Skeletal muscle satellite cell (primary cell): ENCODE data around the gene CD69.
"Not testable (repeated sequence)": the region's sequence is repeated elsewhere in the genome, so short reads cannot be mapped to it uniquely, and the experiment has no call there.

Experiments
- H3K27me3 ChIP-seq: 2 replicates; pipeline ENCODE4 v1.7.0; 2013; ENCODE audit warnings: low read length; ENCODE audit not compliant: control insufficient read depth, insufficient read depth
- H3K36me3 ChIP-seq: 2 replicates; pipeline ENCODE4 v1.7.0; 2013; ENCODE audit warnings: mild to moderate bottlenecking, control low read depth, low read length; ENCODE audit not compliant: insufficient read depth
- H3K4me1 ChIP-seq: 2 replicates; pipeline ENCODE4 v1.7.0; 2013; ENCODE audit warnings: low read length; ENCODE audit not compliant: control insufficient read depth, insufficient read depth
- H3K4me2 ChIP-seq: 2 replicates; pipeline ENCODE4 v1.7.0; 2013; ENCODE audit warnings: mild to moderate bottlenecking, low read length
- H3K4me3 ChIP-seq: 2 replicates; pipeline ENCODE4 v1.7.0; 2013; ENCODE audit warnings: low read length
- H3K9ac ChIP-seq: 2 replicates; pipeline ENCODE4 v1.7.0; 2013; ENCODE audit warnings: mild to moderate bottlenecking, low read depth, low read length, moderate library complexity
- H3K9me3 ChIP-seq: replicated peaks from 2 replicates; pipeline ENCODE4 v1.7.0; 2013; ENCODE audit warnings: mild to moderate bottlenecking, control low read depth, low read length

The CD69 gene

DNA sequence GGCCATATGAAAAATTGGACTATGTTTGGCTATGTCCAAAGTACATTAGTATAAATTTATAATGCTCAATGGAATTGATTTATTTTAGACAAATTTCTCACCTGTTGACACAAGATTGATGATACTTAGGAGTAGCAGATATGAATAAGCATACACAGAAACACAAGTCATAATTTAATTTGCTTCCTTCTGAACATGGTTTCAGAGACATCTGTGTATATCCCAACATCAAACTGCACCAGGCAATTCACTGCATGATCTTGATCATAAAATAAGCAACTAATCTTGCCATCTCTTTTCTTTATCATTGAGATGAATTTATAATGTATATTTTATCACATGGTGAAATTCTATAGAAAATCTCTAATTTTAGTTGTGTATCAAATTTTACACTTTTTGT is 31.6 kb downstream of the CD69 start:
- Histone ChIP-seq H3K4me2 (no peak overlapping the region), H3K4me3 (no peak overlapping the region), H3K36me3 (no peaks in the 10 kb centered on the region), H3K27me3 (no peaks in the 10 kb centered on the region), H3K4me1 (no peaks in the 10 kb centered on the region), H3K9ac (no peak overlapping the region), H3K9me3 (no peaks in the 10 kb centered on the region)

- H3K9ac ChIP-seq = no peak overlapping the region
- no peaks in the 10 kb centered on the region for H3K27me3 ChIP-seq
- no peak overlapping the region for H3K4me3 ChIP-seq
- H3K4me1 ChIP-seq = no peaks in the 10 kb centered on the region
- no peaks in the 10 kb centered on the region for H3K36me3 ChIP-seq
- H3K4me2 ChIP-seq = no peak overlapping the region
- no peaks in the 10 kb centered on the region for H3K9me3 ChIP-seq
Measured at GRCh38 chr12:9727813-9728212, 32.9 kb downstream of the CD69 start.

DNA sequence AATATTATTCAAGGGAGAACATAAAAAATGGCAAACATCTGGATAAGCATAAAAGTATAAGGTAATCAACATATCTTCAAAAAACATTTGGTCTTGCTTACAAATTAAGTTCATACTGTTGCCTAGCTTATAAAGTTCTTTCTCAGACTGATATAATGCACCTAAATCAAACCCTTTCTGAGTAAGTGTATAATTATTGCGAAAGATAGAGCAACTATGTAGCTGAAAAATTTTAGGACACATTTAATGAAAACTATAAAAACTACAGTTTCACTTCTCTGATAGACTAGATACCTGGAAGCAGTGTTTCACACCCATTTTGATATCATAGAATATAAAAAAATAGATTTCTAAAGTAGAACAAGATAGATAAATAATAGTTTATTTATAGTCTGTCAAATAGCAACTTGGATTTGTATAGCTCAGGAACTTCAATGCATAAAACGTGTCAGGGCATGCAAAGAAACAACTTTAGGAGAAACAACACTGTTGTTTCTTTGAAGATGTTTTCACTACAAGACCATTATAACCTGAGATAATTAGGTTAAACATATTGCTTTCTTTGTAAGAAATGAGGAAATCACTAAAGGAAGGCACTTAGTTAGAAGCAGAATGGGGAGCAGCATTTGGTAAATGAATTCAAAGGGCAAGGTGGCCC is 35.4 kb downstream of the CD69 start:
- no peak overlapping the region for H3K9ac ChIP-seq

DNA sequence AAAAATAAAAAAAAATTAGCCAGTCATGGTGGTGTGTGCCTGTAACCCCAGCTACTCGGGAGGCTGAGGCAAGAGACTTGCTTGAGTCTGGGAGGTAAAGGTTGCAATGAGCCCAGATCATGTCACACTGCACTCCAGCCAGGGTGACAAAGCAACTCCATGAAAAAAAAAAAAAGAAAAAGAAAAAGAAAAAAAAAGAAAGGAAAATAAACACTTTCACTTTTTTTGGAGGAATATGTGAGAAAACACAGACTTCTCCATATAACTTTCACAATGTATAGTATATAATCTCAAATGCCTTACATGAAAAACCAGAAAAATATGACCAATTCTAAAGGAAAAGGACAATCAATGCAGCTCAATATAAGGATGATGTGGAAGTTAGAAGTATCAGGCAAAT is 36.7 kb downstream of the CD69 start:
- no peaks in the 10 kb centered on the region for H3K36me3 ChIP-seq
- H3K4me3 ChIP-seq = no peak overlapping the region
- no peak overlapping the region for H3K9ac ChIP-seq
- H3K9me3 ChIP-seq = no peaks in the 10 kb centered on the region
- H3K4me1 ChIP-seq = no peaks in the 10 kb centered on the region
- no peak overlapping the region for H3K4me2 ChIP-seq
- peaks cover 7% of the 10 kb centered on the region for H3K27me3 ChIP-seq

More for the DNA sequence above, 35.4 kb downstream of the CD69 start:
- Histone ChIP-seq H3K9me3 (no peaks in the 10 kb centered on the region), H3K4me1 (no peaks in the 10 kb centered on the region), H3K36me3 (no peaks in the 10 kb centered on the region), H3K27me3 (peaks cover 7% of the 10 kb centered on the region), H3K4me2 (no peak overlapping the region), H3K4me3 (no peak overlapping the region)

- Histone ChIP-seq H3K9me3 (no peaks in the 10 kb centered on the region), H3K27me3 (peaks cover 7% of the 10 kb centered on the region), H3K4me1 (no peaks in the 10 kb centered on the region), H3K4me2 (no peak overlapping the region), H3K36me3 (no peaks in the 10 kb centered on the region), H3K9ac (no peak overlapping the region), H3K4me3 (no peak overlapping the region)
Measured at GRCh38 chr12:9721394-9722092, 39.2 kb downstream of the CD69 start.

- Histone ChIP-seq H3K4me2 (no peak overlapping the region), H3K9ac (no peak overlapping the region), H3K4me3 (no peak overlapping the region), H3K9me3 (no peaks in the 10 kb centered on the region), H3K4me1 (no peaks in the 10 kb centered on the region), H3K27me3 (peaks cover 7% of the 10 kb centered on the region), H3K36me3 (no peaks in the 10 kb centered on the region)
Measured at GRCh38 chr12:9719790-9720189, 40.9 kb downstream of the CD69 start.

GRCh38 chr12:9718968-9719367 is 41.7 kb downstream of the CD69 start:
- no peaks in the 10 kb centered on the region for H3K9me3 ChIP-seq
- no peak overlapping the region for H3K4me3 ChIP-seq
- no peak overlapping the region for H3K4me2 ChIP-seq
- no peak overlapping the region for H3K9ac ChIP-seq
- peaks cover 7% of the 10 kb centered on the region for H3K27me3 ChIP-seq
- H3K36me3 ChIP-seq = no peaks in the 10 kb centered on the region
- no peaks in the 10 kb centered on the region for H3K4me1 ChIP-seq

GRCh38 chr12:9717070-9717925 is 43.4 kb downstream of the CD69 start:
- H3K9ac ChIP-seq = no peak overlapping the region
- H3K36me3 ChIP-seq = no peaks in the 10 kb centered on the region
- H3K9me3 ChIP-seq = no peaks in the 10 kb centered on the region
- no peaks in the 10 kb centered on the region for H3K4me1 ChIP-seq
- no peak overlapping the region for H3K4me2 ChIP-seq
- H3K27me3 ChIP-seq = peaks cover 7% of the 10 kb centered on the region
- H3K4me3 ChIP-seq = no peak overlapping the region

GRCh38 chr12:9713032-9713558 is 47.6 kb downstream of the CD69 start:
- not testable (repeated sequence) for H3K27me3 ChIP-seq, H3K4me3 ChIP-seq, H3K36me3 ChIP-seq, H3K9me3 ChIP-seq, H3K4me1 ChIP-seq, H3K9ac ChIP-seq, H3K4me2 ChIP-seq

- Histone ChIP-seq H3K4me1 (no peaks in the 10 kb centered on the region), H3K4me3 (no peak overlapping the region), H3K9ac (no peak overlapping the region), H3K36me3 (no peaks in the 10 kb centered on the region), H3K9me3 (no peaks in the 10 kb centered on the region), H3K27me3 (no peaks in the 10 kb centered on the region), H3K4me2 (no peak overlapping the region)
Measured at GRCh38 chr12:9711664-9712063, 49.0 kb downstream of the CD69 start.

GRCh38 chr12:9710584-9711375 is 49.9 kb downstream of the CD69 start:
- Histone ChIP-seq H3K9ac (no peak overlapping the region), H3K36me3 (no peaks in the 10 kb centered on the region), H3K4me1 (no peaks in the 10 kb centered on the region), H3K27me3 (no peaks in the 10 kb centered on the region), H3K4me3 (no peak overlapping the region), H3K9me3 (no peaks in the 10 kb centered on the region), H3K4me2 (no peak overlapping the region)
